ENCODE measurements around the gene MDH1. TPM values are rescaled to one million over a fixed set of nuclear protein-coding genes. Genes with fewer than 3 reads are reported as not detected.
"Not testable (repeated sequence)": the region's sequence is repeated elsewhere in the genome, so short reads cannot be mapped to it uniquely, and the experiment has no call there.

The MDH1 gene
- total RNA-seq, 1 donor from 2014 or later, result 80.5 TPM

GRCh38 chr2:63569740-63570139 lies 19.0 kb upstream of the MDH1 start:
- no peaks in the 10 kb centered on the region for H3K9me3 Mint-ChIP-seq (ENCODE audit: unreplicated experiment)
- H3K27me3 Mint-ChIP-seq (ENCODE audit: unreplicated experiment), result no peaks in the 10 kb centered on the region
- peaks cover 8% of the 10 kb centered on the region for H3K36me3 Mint-ChIP-seq (ENCODE audit: low read depth, unreplicated experiment)
- H3K4me3 Mint-ChIP-seq (ENCODE audit: unreplicated experiment), result no peak overlapping the region
- no peak for TF ChIP-seq CTCF (IDR thresholded peaks at IDR 0.05; ENCODE audit: unreplicated experiment)
- H3K27ac Mint-ChIP-seq (ENCODE audit: unreplicated experiment), result no peak overlapping the region
- DNase-seq (ENCODE audit: low spot score), result no peak
- peaks cover 2% of the 10 kb centered on the region for H3K4me1 Mint-ChIP-seq (ENCODE audit: unreplicated experiment)

- H3K27ac Mint-ChIP-seq (ENCODE audit: unreplicated experiment), result no peak overlapping the region
- DNase-seq (ENCODE audit: low spot score), result no peak
- H3K4me1 Mint-ChIP-seq (ENCODE audit: unreplicated experiment), result peaks cover 2% of the 10 kb centered on the region
- H3K9me3 Mint-ChIP-seq (ENCODE audit: unreplicated experiment), result no peaks in the 10 kb centered on the region
- TF ChIP-seq CTCF (IDR thresholded peaks at IDR 0.05; ENCODE audit: unreplicated experiment), result no peak
- H3K27me3 Mint-ChIP-seq (ENCODE audit: unreplicated experiment), result no peaks in the 10 kb centered on the region
- H3K36me3 Mint-ChIP-seq (ENCODE audit: low read depth, unreplicated experiment), result peaks cover 8% of the 10 kb centered on the region
- no peak overlapping the region for H3K4me3 Mint-ChIP-seq (ENCODE audit: unreplicated experiment)
Observed at GRCh38 chr2:63571291-63571690, 17.5 kb upstream of the MDH1 start.

- TF ChIP-seq CTCF (IDR thresholded peaks at IDR 0.05; ENCODE audit: unreplicated experiment), result no peak
- H3K4me3 Mint-ChIP-seq (ENCODE audit: unreplicated experiment), result no peak overlapping the region
- peaks cover 2% of the 10 kb centered on the region for H3K4me1 Mint-ChIP-seq (ENCODE audit: unreplicated experiment)
- DNase-seq (ENCODE audit: low spot score), result no peak
- H3K36me3 Mint-ChIP-seq (ENCODE audit: low read depth, unreplicated experiment), result peaks cover 7% of the 10 kb centered on the region
- no peaks in the 10 kb centered on the region for H3K27me3 Mint-ChIP-seq (ENCODE audit: unreplicated experiment)
- no peaks in the 10 kb centered on the region for H3K9me3 Mint-ChIP-seq (ENCODE audit: unreplicated experiment)
- H3K27ac Mint-ChIP-seq (ENCODE audit: unreplicated experiment), result no peak overlapping the region
Observed at GRCh38 chr2:63572001-63572400, 16.8 kb upstream of the MDH1 start.

- not testable (repeated sequence) for H3K27ac Mint-ChIP-seq (ENCODE audit: unreplicated experiment); H3K27me3 Mint-ChIP-seq (ENCODE audit: unreplicated experiment); H3K9me3 Mint-ChIP-seq (ENCODE audit: unreplicated experiment); H3K4me1 Mint-ChIP-seq (ENCODE audit: unreplicated experiment); DNase-seq (ENCODE audit: low spot score); H3K4me3 Mint-ChIP-seq (ENCODE audit: unreplicated experiment); H3K36me3 Mint-ChIP-seq (ENCODE audit: low read depth, unreplicated experiment)
Observed at GRCh38 chr2:63573026-63573425, 15.7 kb upstream of the MDH1 start.

GRCh38 chr2:63573726-63574345 lies 14.9 kb upstream of the MDH1 start:
- H3K9me3 Mint-ChIP-seq (ENCODE audit: unreplicated experiment); H3K36me3 Mint-ChIP-seq (ENCODE audit: low read depth, unreplicated experiment); H3K4me3 Mint-ChIP-seq (ENCODE audit: unreplicated experiment); H3K27me3 Mint-ChIP-seq (ENCODE audit: unreplicated experiment); DNase-seq (ENCODE audit: low spot score); H3K27ac Mint-ChIP-seq (ENCODE audit: unreplicated experiment); H3K4me1 Mint-ChIP-seq (ENCODE audit: unreplicated experiment): not testable (repeated sequence)

- no peak for TF ChIP-seq CTCF (IDR thresholded peaks at IDR 0.05; ENCODE audit: unreplicated experiment)
Observed at GRCh38 chr2:63576546-63576945, 12.2 kb upstream of the MDH1 start.

More at GRCh38 chr2:63576546-63576945, 12.2 kb upstream of the MDH1 start:
- Mint-ChIP-seq H3K27me3 (ENCODE audit: unreplicated experiment) (no peaks in the 10 kb centered on the region), H3K4me1 (ENCODE audit: unreplicated experiment) (no peaks in the 10 kb centered on the region), H3K4me3 (ENCODE audit: unreplicated experiment) (no peak overlapping the region), H3K36me3 (ENCODE audit: low read depth, unreplicated experiment) (no peaks in the 10 kb centered on the region), H3K27ac (ENCODE audit: unreplicated experiment) (no peak overlapping the region), H3K9me3 (ENCODE audit: unreplicated experiment) (no peaks in the 10 kb centered on the region)
- no peak for DNase-seq (ENCODE audit: low spot score)
